Activated CD8-positive, alpha-beta memory T cell treated with anti-CD3 and anti-CD28 coated beads for 48 hours (primary cell): ENCODE data around the gene CDK18.
"Not testable (repeated sequence)": the region's sequence is repeated elsewhere in the genome, so short reads cannot be mapped to it uniquely, and the experiment has no call there.

Source experiments
- DNase-seq, 3 experiments: peaks; one replicate each; pipeline ENCODE4 v3.0.0-alpha.2; 2020; ENCODE audit warnings: low read depth in 2 of 3, low spot score in 2 of 3

CDK18 gene

GRCh38 chr1:205504311-205505075, at the start of gene CDK18:
CDK18 (plus strand) TSS chr1:205504669; CDS start chr1:205523168, 18,499 bp downstream.
- no peak for DNase-seq

GRCh38 chr1:205454903-205455335, 49.5 kb upstream of the CDK18 start:
- no peak for DNase-seq

GRCh38 chr1:205455581-205456382, 48.7 kb upstream of the CDK18 start, which contains the start of gene BLACAT1:
BLACAT1 (minus strand) TSS chr1:205456045.
- no peak for DNase-seq

DNA sequence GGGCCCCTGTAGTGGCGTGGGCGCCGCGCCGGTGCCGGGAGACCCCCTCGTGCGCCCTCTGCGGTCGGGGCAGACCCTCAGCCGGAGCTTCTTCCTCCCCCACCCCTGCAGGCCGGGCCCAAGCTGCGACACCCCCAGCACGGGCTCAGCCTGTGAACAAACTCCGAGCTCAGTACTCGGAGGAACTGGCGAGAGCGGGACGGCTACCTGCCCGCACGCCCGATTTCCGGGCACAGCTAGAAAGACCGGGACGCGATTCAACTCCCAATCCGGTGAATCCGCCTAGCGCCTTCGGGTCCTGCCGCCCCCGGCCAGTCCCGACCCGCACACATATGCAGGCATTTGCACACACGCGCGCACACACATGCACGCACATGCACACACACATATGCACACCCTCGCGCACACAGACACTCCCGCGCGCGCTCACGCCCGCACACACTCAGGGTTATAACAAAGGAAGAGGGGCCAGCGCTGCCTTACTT, 48.0 kb upstream of the CDK18 start:
- no peak for DNase-seq

DNA sequence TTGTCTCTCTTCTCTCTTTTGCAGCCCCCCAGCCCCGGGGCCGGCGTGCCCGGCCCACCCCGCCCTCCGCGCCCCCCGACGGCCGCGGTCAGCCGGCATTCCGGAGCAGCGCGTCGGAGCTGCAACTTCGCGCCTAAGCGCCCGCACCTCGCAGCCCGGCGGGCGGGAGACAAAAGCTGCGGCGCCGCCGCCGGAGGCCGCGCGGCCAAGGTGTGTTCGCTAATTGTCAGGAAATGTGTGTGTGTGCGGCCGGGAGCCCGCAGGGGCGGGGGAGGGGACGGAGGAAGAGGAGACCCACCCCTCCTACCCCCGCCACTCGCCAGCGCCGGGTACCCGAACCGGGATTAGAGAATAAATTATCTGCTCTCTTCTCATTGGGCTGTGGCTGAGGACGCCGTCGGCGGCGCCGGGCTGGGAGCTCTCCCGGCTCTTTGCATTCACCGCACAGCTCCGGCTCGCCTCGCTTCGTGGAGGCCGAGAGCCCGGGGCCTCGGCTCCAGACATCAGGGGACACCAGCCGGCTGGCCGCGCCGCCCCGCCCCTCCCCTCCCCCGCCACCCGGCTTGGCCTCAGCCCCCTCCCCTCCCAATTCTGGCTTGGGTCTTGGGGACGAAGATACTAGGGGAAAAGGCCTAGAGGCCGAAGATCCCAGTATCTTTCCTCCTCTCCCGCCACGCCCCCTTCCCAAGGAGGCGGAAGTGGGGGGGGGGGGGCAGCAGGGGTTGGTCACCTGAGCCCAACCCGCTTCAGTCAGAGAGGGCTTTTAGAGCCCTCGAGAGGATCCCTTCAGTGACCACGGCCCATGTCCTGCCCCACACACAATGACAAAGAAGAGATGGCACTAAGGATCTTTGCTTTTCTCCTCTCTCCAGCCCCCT, 47.4 kb upstream of the CDK18 start:
- DNase-seq, result no peak

DNA sequence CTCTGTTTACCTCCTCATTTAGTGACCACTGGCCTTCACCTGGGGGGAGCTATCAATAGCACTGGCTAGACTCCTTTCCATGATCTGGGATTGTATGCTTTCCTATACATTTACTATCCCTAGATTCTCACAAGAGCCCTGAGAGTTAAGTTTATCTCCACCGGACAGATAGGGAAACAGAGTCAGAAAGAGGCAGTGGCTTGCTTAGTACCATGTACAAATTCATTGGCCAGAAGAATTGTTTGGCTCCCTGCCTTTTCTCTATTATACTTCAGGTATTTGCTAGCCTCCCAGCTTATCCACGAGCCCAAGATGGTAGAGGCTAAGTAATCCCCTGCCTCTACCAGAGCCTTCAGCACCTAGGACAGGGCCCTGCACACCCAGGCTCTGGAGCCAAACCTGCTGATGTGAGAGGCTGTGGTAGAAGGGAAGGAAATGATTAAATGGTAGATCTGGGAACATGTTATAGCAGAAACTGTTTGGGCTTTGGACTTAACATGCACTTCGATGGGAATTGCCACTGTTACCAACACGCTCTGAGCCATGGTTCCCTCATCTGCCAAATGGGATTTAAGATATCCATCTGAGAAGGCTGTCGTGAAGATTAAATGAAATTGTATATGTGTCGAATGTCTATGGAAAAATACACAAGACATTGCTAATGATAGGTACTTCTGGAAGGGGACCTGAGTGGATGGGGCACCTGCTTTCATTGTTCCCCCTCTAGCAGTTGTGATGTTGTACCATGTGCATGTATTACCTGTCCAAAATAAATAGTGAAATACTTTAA, 45.5 kb upstream of the CDK18 start:
- no peak for DNase-seq

- DNase-seq, result no peak
Observed at GRCh38 chr1:205465392-205465791, 39.1 kb upstream of the CDK18 start.

- no peak for DNase-seq
Observed at GRCh38 chr1:205466595-205467220, 37.8 kb upstream of the CDK18 start.

GRCh38 chr1:205470131-205470530, 34.3 kb upstream of the CDK18 start:
- no peak for DNase-seq

DNA sequence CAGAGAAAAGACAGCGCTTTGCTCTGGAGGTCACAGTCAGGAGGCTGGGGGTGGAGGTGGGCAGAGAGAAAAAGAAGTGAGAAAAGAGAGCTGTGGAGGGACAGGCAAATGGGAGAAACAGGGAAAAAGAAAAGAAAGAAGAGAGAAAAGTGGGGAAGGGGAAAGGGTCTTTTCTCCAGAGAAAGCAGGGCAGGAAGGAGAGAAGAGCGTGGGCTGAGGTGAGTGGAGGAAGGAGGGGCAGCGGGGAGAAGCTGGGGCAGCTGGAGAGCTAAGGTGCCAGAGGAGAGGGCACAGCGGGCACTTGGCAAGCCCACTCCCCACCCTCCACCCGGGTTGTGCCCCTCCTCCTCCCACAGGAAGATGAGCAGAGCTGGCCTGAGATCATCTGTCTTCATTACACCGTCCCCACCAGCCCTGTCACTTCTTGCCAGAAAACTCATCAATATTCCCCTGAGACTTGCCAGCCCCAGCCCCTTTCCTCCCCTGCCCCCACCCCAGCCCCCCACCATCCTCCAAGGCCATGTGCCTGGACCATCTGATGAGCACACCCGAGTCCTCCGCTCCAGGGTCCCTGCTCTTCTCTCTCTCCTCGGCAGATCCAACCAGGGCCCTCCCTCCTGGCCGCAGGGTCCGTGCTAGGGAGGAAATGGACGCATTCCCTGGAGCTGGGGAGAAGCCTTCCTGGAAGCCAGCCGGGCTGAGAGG, 31.6 kb upstream of the CDK18 start:
- no peak for DNase-seq

DNA sequence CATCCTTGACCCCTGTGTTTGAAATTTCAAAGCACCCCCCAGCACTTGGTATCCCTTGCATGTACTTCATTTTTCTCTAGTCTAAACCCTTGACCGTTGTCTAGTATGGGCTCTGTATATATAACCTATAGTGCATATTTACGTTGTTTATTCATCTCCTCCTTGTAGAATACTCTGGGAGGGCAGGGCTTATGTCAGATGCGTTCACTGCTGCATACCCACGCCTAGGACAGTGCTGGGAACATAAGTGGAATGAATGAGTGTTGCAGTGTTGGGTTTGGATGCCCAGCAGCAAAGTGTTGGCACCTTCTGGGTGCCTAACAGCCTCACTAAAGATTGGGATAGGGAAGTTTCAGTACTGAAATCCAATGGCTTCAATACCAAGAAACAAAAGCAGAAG, 31.0 kb upstream of the CDK18 start:
- DNase-seq, result no peak

DNA sequence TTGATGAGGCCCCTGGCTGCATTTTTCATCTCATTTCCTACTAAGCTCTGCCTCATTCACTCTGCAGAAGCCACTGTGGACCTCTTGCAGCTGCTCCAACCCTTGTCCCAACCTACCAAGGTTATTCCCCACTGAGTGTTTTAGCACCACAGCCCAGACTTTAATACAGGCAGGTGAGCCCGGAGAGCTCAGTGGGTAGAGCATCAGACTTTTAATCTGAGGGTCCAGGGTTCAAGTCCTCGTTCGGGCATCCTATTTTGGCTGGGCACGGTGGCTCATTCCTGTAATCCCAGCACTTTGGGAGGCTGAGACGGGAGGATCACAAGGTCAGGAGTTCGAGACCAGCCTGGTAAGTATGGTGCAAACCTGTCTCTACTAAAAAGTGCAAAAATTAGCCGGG, 30.5 kb upstream of the CDK18 start:
- no peak for DNase-seq

GRCh38 chr1:205474571-205474970, 29.9 kb upstream of the CDK18 start:
- DNase-seq, result no peak

GRCh38 chr1:205475855-205476254, 28.6 kb upstream of the CDK18 start:
- DNase-seq, result no peak

GRCh38 chr1:205476648-205477047, 27.8 kb upstream of the CDK18 start:
- DNase-seq, result no peak

GRCh38 chr1:205477121-205477758, 27.2 kb upstream of the CDK18 start:
- DNase-seq, result no peak

GRCh38 chr1:205477759-205478247, 26.7 kb upstream of the CDK18 start:
- no peak for DNase-seq

GRCh38 chr1:205478985-205479384, 25.5 kb upstream of the CDK18 start:
- not testable (repeated sequence) for DNase-seq
